Suprapubic skin (tissue), 4 donors: ENCODE results near the gene ATXN3. TPM values are rescaled to one million over a fixed set of nuclear protein-coding genes. Genes with fewer than 3 reads are reported as not detected.
A peak's percentile ranks its signal among the peaks of the same experiment; 100 is the strongest.

Experiments used
- DNase-seq, 2 donors: peaks; one replicate each; pipeline ENCODE4 v3.0.0-alpha.2; 2019; ENCODE audit warnings: low spot score in 2 of 2
- H3K27ac ChIP-seq: fragments of 200-600 bp; sonication (generic); one replicate; pipeline ENCODE4 v1.5.1; 2019
- H3K27me3 ChIP-seq: fragments of 200-600 bp; sonication (generic); one replicate; pipeline ENCODE4 v1.5.1; 2019
- H3K36me3 ChIP-seq: fragments of 200-600 bp; sonication (generic); one replicate; pipeline ENCODE4 v1.5.1; 2019
- H3K4me1 ChIP-seq: fragments of 200-600 bp; sonication (generic); one replicate; pipeline ENCODE4 v1.5.1; 2019
- H3K4me3 ChIP-seq: fragments of 200-600 bp; sonication (generic); one replicate; pipeline ENCODE4 v1.5.1; 2019; ENCODE audit warnings: mild to moderate bottlenecking
- H3K9me3 ChIP-seq: fragments of 200-600 bp; sonication (generic); one replicate; pipeline ENCODE4 v1.5.1; 2019
- EP300 ChIP-seq: sonication (generic); formaldehyde crosslinking; IDR thresholded peaks from one replicate; pipeline ENCODE4 v1.6.1; 2017; ENCODE audit warnings: antibody characterized with exemption
- POLR2A ChIP-seq, 2 donors: fragments of 450-650 bp; IDR thresholded peaks; one replicate each; pipeline ENCODE4 v1.6.1; 2017; ENCODE audit warnings: antibody characterized with exemption in 2 of 2, mild to moderate bottlenecking in 2 of 2, moderate library complexity in 2 of 2
- POLR2AphosphoS5 ChIP-seq, 3 donors: sonication (generic); formaldehyde crosslinking; IDR thresholded peaks; one replicate each; pipeline ENCODE4 v1.6.1; 2017; ENCODE audit warnings: antibody characterized with exemption in 3 of 3
- WGBS: methylation state at CpG from one replicate; pipeline ENCODE4 v1.1.5; 2018; 5-methylcytosine and 5-hydroxymethylcytosine counted together
- total RNA-seq, 4 donors: library from RNA; depleted of rRNA; stranded (reverse); fragments of >200 nt; gene quantifications; one replicate each; pipeline ENCODE4 v1.1.0, GENCODE V29; 2016
- TF ChIP-seq, protein P1 (sequence below), 2 donors: fragments of 200-600 bp in 1 of 2; fragments of 450-650 bp in 1 of 2; sonication (generic) in 1 of 2; IDR thresholded peaks; one replicate each; pipeline ENCODE4 v1.5.1; 2016 to 2019; ENCODE audit warnings: antibody characterized with exemption in 2 of 2, mild to moderate bottlenecking in 1 of 2, moderate library complexity in 1 of 2

ATXN3 gene
- 10 to 100 TPM; 35.2 to 76.9 (median 39.1) TPM for total RNA-seq

DNA sequence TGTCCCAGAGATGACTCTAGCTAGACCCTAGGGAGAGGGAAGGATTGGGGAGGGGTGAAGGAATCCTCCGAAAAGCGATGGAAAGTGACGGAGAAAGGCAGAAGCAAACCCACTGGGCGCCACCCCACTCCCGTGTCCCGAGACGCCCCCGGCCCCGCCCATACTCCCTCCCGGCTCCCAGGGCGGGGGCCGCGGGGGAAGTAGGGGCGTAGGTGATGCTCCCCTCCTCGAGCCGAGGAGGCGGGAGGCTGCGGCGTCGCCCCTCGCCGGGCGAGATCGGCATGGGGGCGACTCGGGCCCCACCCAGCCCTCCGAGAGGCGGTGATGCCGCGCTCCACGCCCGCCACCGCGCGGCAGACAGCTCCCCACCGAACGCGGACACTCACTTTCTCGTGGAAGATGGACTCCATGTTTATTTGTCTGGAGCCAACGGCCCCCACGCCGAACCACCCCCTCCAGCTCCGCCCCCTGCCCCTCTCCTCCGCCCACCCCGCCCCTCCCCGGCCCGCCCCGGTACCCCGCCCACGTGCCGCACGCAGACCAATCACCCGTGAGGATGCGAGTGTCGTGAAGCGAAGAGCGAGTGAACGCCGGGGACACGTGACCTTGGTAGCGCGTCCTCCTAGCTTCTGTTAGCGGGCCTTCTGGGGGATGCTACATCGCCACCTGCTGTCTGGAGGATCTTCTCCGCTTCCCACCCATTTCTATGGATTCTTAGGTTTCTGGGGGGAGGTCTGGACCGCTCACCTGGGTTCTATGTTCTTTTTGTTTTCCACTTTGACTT lies at the start of gene ATXN3:
Gene ATXN3 (minus strand): TSS at position 440 of the 784 bp plus-strand sequence. CDS start 30 bp downstream, at position 410.
- under 1% methylated on average over 18 of the region's 66 CpGs for WGBS
- H3K27ac ChIP-seq: peak within 1 kb of the TSS; percentile 97
- no peak for TF ChIP-seq POLR2AphosphoS5 (IDR thresholded peaks at IDR 0.05)
- TF ChIP-seq, protein P1, sequence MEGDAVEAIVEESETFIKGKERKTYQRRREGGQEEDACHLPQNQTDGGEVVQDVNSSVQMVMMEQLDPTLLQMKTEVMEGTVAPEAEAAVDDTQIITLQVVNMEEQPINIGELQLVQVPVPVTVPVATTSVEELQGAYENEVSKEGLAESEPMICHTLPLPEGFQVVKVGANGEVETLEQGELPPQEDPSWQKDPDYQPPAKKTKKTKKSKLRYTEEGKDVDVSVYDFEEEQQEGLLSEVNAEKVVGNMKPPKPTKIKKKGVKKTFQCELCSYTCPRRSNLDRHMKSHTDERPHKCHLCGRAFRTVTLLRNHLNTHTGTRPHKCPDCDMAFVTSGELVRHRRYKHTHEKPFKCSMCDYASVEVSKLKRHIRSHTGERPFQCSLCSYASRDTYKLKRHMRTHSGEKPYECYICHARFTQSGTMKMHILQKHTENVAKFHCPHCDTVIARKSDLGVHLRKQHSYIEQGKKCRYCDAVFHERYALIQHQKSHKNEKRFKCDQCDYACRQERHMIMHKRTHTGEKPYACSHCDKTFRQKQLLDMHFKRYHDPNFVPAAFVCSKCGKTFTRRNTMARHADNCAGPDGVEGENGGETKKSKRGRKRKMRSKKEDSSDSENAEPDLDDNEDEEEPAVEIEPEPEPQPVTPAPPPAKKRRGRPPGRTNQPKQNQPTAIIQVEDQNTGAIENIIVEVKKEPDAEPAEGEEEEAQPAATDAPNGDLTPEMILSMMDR (IDR thresholded peaks at IDR 0.05): peak; percentile 61 to 84
- TF ChIP-seq POLR2A (IDR thresholded peaks at IDR 0.05): peak in 1 of 2 donors; percentile 32
- TF ChIP-seq EP300: no peak
- H3K27me3 ChIP-seq: no peaks in the 10 kb centered on the region
- DNase-seq: peak; percentile 98
- H3K4me3 ChIP-seq: peak within 1 kb of the TSS; percentile 93
- H3K9me3 ChIP-seq: no peaks in the 10 kb centered on the region
- H3K4me1 ChIP-seq: peaks cover 28% of the 10 kb centered on the region
- H3K36me3 ChIP-seq: no peaks in the 10 kb centered on the region

DNA sequence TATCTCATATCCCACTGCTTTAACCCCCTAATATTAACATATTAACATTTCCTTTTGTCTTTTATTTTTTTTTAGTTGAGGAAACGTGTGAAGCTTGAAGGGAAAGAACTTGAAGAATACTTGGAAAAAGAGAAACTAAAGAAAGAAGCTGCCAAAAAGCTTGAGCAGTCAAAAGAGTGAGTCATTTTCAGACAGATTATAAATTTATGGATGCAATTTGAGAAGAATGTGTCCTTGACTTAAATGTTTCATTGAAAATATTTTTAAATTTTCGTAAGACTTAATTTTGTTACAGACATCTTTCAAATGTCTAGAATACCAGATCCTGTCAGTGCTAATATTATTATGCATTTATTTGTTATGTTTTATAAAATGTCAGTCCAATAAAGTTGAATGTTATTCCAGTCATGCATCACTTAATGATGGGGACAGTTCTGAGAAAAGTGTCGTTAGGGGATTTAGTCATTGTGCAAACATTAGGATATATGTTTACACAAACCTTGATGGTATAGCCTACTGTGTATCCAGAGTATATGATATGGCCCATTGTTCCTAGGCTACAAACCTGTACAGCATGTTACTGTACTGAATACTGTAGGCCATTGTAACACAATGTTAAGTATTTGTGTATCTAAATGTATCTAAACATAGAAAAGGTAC lies 48.0 kb upstream of the ATXN3 start:
- no peaks in the 10 kb centered on the region for H3K27me3 ChIP-seq
- no peaks in the 10 kb centered on the region for H3K9me3 ChIP-seq
- H3K27ac ChIP-seq: no peak overlapping the region
- no peak overlapping the region for H3K4me3 ChIP-seq
- no peak for TF ChIP-seq POLR2AphosphoS5 (IDR thresholded peaks at IDR 0.05)
- no peaks in the 10 kb centered on the region for H3K4me1 ChIP-seq
- peaks cover 54% of the 10 kb centered on the region for H3K36me3 ChIP-seq
- no peak for DNase-seq
- 60% methylated on average over 3 of the region's 3 CpGs for WGBS

DNA sequence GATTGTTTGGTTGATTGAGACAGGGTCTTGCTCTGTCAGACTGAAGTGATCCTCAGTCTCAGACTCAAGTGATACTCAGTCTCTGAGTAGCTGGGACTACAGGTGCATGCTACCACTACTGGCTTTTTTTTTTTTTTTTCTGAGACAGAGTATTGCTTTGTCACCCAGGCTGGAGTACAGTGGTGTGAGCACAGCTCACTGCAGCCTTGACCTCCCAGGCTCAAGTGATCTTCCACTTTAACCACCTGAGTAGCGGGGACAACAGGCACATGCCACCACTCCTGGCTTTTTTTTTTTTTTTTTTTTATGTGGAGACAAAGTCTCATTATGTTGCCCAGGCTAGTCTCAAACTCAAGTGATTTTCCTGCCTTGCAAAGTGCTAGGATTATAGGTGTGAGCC lies 47.2 kb upstream of the ATXN3 start:
- Histone ChIP-seq H3K36me3 (peaks cover 52% of the 10 kb centered on the region), H3K9me3 (no peaks in the 10 kb centered on the region), H3K4me3 (no peak overlapping the region), H3K27me3 (no peaks in the 10 kb centered on the region), H3K27ac (no peak overlapping the region), H3K4me1 (no peaks in the 10 kb centered on the region)
- WGBS: 89% methylated on average over 1 of the region's 1 CpG
- DNase-seq: no peak
- TF ChIP-seq POLR2AphosphoS5 (IDR thresholded peaks at IDR 0.05): no peak
- TF ChIP-seq, protein P1 (IDR thresholded peaks at IDR 0.05): no peak

DNA sequence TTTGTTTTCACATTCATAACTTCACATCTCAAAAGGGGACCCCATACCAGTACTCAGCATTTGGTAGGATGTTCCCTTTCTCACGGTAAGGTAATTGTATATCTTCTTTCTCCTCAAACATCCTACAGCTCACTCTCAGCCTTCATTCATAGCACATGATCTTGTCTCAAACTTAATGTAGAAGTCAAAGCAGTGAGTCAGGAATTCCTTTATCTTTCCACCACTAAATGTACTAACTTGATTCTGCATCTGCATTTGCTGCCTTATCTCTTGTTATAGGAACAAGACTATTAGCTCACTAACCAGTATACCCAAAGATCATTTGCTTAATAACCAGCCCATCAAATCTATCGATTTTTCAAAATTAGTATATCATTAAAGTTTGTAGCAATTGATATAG lies 38.3 kb upstream of the ATXN3 start:
- H3K27ac ChIP-seq: no peak overlapping the region
- TF ChIP-seq EP300: no peak
- no peak for TF ChIP-seq POLR2A (IDR thresholded peaks at IDR 0.05)
- TF ChIP-seq POLR2AphosphoS5 (IDR thresholded peaks at IDR 0.05): no peak
- TF ChIP-seq, protein P1 (IDR thresholded peaks at IDR 0.05): no peak
- no peaks in the 10 kb centered on the region for H3K27me3 ChIP-seq
- no peak for DNase-seq
- H3K4me3 ChIP-seq: no peak overlapping the region
- H3K4me1 ChIP-seq: no peaks in the 10 kb centered on the region
- WGBS: 87% methylated on average over 2 of the region's 2 CpGs
- H3K36me3 ChIP-seq: peaks cover 84% of the 10 kb centered on the region
- H3K9me3 ChIP-seq: no peaks in the 10 kb centered on the region

DNA sequence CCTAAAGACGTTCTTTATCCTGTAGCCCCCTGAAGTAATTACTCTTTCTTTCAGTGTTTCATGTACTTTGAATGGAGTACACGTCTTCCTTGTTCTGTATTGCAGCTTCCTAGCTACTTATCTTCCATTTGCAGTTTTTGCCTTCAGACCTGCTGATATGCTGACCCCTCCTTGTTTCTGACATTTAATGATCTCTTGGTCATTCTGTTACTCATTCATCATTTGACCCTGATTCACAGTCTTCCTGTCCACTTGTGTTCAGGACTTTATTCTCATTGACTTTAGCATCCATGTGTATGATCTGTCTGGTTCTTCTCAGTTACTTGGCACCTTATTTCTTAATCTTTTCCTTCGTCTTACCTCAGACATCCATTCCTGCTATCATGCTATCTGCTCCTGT lies 37.6 kb upstream of the ATXN3 start:
- Histone ChIP-seq H3K4me3 (no peak overlapping the region), H3K4me1 (no peaks in the 10 kb centered on the region), H3K9me3 (no peaks in the 10 kb centered on the region), H3K36me3 (peaks cover 84% of the 10 kb centered on the region), H3K27ac (no peak overlapping the region), H3K27me3 (no peaks in the 10 kb centered on the region)
- 91% methylated on average over 3 of the region's 3 CpGs for WGBS
- DNase-seq: no peak
- TF ChIP-seq POLR2AphosphoS5 (IDR thresholded peaks at IDR 0.05): no peak
- no peak for TF ChIP-seq POLR2A (IDR thresholded peaks at IDR 0.05)
- TF ChIP-seq EP300: no peak
- TF ChIP-seq, protein P1 (IDR thresholded peaks at IDR 0.05): no peak
